ENCODE results near the gene NAGA.
A peak's percentile ranks its signal among the peaks of the same experiment; 100 is the strongest.
"Not testable (repeated sequence)": the region's sequence is repeated elsewhere in the genome, so short reads cannot be mapped to it uniquely, and the experiment has no call there.

The NAGA gene

GRCh38 chr22:42070517-42071422 is at the start of gene NAGA:
Gene NAGA (minus strand): TSS chr22:42070812. CDS start chr22:42070297, 515 bp downstream.
- DNase-seq = peak; percentile 92

GRCh38 chr22:42116848-42117424 is 46.3 kb upstream of the NAGA start:
- DNase-seq = no peak

DNA sequence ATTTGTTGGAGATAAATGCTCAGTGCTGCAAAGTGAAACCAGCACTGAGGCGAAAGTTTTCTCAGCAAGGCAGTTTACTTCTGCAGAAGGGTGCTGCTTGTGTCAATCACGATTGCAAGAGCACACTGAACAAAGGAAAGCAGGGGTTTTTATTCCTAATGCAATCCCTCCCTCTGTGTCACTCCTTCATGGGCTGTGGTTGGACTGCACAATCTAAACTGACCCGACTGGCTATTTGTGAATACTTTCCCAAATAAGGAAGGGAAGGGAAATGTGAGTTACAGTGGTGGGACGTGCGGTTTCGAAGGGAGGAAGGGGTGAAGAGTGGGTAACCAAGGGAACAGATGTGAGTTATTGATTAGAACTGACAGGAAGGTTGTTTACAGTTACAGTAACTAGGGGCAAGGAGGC is 44.8 kb upstream of the NAGA start:
- DNase-seq = not testable (repeated sequence)

DNA sequence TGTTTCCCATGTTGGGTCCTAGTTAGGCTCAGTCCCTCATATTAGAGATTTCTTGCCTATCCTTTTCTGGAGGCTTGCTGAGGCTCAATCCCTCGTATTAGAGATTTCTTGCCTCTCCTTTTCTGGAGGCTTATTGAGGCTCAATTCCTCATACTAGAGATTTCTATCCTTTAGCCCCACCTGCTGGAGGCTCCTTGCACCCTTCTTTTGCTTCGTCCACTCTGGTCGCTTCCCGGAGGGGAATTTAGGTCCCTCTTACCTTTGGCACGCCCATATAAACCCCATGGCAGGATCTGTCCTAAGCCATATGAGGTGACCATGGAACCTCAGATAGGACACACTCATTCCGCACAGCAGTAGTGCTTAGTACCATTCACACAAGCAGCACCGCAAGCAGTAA is 44.1 kb upstream of the NAGA start:
- no peak for DNase-seq

GRCh38 chr22:42112793-42113192 is 42.2 kb upstream of the NAGA start:
- DNase-seq = not testable (repeated sequence)

DNA sequence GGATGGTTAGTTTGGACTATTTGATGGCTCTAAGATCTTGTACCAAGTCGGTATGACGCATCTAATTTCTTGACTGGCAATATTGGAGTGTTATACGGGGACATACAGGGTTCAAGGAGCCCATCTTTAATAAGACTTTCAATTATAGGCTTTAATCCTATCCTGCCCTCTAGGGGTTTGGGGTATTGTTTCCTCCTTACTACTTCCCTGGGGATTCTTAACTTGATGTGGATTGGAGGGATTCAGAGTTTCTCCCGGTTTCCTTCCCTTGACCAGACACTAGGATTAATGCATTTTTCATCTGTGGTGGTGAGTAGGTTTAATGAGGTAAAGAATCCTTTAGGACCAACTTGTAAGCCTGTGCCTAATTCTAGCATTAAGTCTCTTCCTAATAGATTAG is 41.2 kb upstream of the NAGA start:
- DNase-seq = no peak

- no peak for DNase-seq
These were observed 38.2 kb upstream of the NAGA start for GRCh38 chr22:42108848-42109247.

- DNase-seq = not testable (repeated sequence)
These were observed 33.8 kb upstream of the NAGA start for GRCh38 chr22:42104332-42104860.

DNA sequence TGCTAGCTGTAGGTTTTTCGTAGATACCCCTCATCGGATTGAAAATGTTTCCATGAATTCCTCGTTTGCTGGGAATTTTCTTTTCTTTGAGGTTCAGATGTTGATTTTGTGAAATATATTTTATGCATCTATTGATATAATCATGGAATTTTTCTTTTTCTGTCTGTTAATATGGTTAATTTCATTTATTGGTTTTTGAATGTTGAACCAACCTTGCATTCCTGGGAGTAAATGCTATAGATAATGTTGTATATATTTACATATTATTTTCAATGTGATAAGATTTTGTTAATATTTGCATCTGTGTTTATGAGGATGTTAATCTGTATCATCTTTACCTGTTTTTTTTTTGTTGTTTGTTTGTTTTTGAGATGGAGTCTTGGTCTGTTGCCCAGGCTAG is 30.6 kb upstream of the NAGA start:
- DNase-seq = no peak

DNA sequence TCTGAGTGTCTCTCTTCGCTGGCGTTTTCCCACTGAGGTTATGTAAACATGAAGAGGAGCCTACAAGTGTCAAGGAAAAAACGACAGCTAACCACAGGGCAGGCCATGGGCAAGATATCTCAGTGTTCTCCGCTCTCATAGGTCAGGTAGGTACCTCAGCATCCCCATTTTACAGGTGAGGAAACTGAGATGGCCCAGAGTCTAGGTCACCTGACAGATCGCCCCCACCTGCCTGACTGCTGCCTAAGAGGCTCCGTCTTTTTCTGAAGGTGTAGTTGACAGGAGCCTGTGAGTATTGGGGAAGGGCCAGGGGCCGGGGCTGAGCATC is 20.8 kb upstream of the NAGA start:
- DNase-seq = peak; percentile 16

- peak; percentile 98 for DNase-seq
These were observed 20.2 kb upstream of the NAGA start, which contains the start of gene NDUFA6 for GRCh38 chr22:42090596-42091454. Gene NDUFA6 (minus strand): TSS chr22:42090772. CDS start chr22:42090744, 28 bp downstream.

- DNase-seq = no peak
These were observed 15.4 kb upstream of the NAGA start for GRCh38 chr22:42086051-42086450.

- no peak for DNase-seq
These were observed 14.3 kb upstream of the NAGA start for GRCh38 chr22:42084874-42085273.

- no peak for DNase-seq
These were observed 12.5 kb upstream of the NAGA start for GRCh38 chr22:42083119-42083518.

GRCh38 chr22:42080287-42080686 is 9.7 kb upstream of the NAGA start:
- no peak for DNase-seq

DNA sequence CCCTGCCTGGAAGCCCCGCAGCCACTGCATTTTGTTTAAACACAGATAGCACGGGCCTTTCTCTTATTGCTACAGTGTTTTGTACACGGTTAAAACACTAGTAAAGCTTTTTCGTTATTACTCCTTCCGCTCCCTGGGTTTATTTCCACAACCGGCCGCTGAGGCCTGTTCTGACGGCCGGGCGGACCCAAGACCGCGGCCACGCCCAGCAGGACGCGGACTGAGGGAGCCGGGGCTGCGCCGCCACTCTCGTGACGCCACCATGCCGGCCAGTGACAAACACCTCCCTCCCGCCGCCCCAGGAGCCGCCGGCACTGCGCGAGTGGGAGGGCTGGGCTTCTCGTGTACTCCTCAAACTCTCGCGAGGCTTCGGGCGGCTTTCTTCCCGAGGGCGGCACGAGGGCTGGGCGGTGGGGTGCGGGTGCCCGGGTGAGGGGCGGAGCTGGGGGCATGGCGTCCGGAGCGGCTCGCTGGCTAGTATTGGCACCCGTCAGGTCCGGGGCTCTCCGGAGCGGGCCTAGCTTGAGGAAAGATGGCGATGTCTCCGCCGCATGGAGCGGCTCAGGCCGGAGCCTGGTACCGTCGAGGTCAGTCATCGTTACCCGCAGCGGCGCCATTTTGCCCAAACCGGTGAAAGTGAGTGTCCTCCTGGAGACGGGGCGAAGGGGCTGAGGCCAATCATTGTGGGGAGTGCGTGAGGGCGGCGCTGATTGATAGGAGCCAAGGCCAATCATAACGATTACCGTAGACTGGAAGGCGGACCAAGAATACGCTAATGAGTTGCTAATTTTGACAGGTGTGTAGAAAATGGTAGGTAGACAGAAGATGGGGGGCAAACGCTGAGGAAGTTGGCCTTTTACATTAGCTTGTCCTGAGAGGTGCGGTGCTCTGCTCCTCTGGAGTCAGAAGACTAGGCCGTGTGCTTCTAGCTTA is 9.0 kb upstream of the NAGA start, which contains the start of gene SMDT1:
TSS of gene SMDT1 (plus strand) at position 382 of the 933 bp plus-strand sequence. CDS start at position 451, 69 bp downstream.
- peak; percentile 98 for DNase-seq

- no peak for DNase-seq
These were observed 8.1 kb upstream of the NAGA start for GRCh38 chr22:42078469-42079318.

GRCh38 chr22:42077486-42078125 is 7.0 kb upstream of the NAGA start:
- no peak for DNase-seq

DNA sequence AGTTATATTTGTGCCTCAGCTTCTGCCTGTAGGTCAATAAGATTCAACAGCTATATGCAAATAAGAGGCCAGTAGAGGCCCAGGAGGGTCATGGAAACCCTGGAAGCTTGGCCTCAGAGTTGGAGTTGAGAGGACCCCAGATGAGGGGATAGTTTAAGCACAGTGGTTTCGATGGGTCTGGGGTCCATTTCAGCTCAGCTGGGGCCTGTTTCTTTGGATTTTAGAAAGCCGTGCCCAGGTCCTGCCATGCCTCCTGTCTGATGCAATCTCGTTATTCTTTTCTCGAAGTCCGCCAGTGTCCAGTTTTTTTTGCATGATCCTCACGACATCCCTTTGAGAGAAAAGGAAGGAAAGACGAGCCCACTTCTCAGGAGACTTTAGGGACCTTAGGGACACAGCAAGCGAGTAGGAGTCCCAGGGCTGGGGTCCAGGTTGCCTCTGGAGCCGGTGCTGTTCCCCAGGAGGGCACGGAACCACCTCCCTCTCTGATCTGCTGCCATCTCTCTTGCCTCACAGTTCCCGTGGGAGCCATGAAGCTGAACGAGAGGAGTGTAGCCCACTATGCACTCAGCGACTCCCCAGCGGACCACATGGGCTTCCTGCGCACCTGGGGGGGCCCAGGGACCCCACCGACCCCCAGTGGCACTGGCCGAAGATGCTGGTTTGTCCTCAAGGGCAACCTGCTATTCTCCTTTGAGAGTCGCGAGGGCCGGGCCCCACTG is 6.3 kb upstream of the NAGA start:
- no peak for DNase-seq

All from activated naive CD4-positive, alpha-beta T cell treated with anti-CD3 and anti-CD28 coated beads, Interleukin-2, amount 50 U/mL, for 16 hours (primary cell).